Skin epidermis (tissue), 12 donors: ENCODE measurements around the gene INHBB.
"Not testable (repeated sequence)": the region's sequence is repeated elsewhere in the genome, so short reads cannot be mapped to it uniquely, and the experiment has no call there.

Experiments used
- H3K27ac ChIP-seq, 21 experiments: fragments of 200-600 bp; sonication (generic) in 11 of 21; one replicate each; pipeline ENCODE4 v1.5.0; 2020; ENCODE audit warnings: mild to moderate bottlenecking in 3 of 21, inconsistent platforms in 2 of 21, moderate library complexity in 2 of 21
- H3K4me3 ChIP-seq, 7 experiments: fragments of 200-600 bp; sonication (generic) in 2 of 7; one replicate each; pipeline ENCODE4 v1.5.0; 2020; ENCODE audit warnings: inconsistent platforms in 2 of 7, mild to moderate bottlenecking in 2 of 7, moderate library complexity in 1 of 7

INHBB gene

DNA sequence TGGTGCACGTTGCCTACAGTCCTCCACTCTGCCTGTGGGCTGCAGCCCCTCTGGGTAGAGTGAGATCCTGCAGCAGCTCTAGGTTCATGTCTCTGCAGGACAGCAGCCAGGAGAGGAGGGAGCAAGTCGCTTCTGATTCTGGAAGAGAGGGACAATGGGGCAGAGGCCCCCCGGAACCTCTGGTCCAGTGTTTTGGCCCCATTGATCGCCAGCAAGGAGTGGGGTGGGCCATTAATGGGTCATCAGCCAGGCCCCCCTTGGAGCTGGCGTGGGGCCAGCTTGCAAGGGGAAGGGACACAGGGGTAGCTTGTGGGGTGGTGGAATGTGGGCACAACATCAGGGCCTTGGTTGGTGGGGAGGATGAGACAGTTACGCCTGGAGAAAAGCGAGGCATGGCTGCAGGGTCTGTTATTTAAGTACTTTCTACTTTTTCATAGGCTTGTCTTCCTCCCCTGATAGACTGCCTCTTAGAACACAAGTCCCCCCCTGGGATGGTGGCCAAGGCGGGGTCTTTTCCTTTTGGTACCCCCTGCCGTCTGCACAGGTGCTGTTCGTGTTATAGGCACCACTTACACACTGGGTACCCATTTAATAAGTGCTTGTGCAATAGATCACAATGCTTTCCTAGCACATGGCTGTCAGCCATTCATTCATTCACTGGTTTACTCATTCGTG lies 44.6 kb downstream of the INHBB start:
- H3K27ac ChIP-seq: no peak overlapping the region
- no peak overlapping the region for H3K4me3 ChIP-seq

DNA sequence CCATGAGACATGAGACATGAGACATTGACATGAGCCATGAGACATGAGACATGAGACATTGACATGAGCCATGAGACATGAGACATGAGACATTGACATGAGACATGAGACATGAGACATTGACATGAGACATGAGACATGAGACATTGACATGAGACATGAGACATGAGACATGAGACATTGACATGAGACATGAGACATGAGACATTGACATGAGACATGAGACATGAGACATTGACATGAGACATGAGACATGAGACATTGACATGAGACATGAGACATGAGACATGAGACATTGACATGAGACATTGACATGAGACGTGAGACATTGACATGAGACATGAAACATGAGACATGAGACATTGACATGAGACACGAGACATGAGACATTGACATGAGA lies 45.4 kb downstream of the INHBB start:
- H3K4me3 ChIP-seq, H3K27ac ChIP-seq: not testable (repeated sequence)

DNA sequence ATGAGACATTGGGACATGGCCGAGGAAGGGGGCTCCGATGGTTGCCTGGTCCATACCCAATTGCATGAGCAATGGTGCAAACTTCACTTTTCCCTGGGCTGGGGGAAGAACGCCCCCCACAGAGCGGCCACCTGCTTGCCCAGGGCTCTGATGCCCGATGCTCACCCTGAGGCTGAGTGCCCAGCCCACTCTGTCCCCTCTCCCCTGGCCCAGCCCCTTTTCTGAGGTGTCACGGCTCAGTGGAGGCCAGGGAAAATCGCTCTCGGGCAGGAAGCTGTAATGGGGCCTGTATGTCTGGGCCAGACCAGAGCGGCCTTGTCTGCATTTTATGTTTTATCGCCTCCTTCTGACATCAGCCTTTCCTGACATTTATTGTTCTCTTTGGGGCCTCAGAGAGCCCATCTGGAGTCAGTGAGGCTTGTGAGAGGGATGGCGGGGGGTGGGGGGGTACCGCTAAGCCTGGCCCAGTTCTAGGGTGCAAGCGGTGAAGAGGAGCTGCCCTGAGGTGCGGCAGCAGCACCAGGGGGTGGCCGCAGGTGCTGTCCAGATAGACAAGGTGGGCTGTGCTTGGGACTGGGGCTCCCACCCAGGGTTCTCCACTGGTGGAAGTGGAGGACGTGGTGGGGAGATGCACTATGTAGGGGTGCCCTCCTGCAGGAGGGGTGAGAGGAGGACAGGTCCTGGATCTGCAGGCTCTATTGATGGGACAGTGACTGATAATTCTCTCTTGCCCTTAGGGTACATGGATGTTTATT lies 46.2 kb downstream of the INHBB start:
- Histone ChIP-seq H3K4me3 (no peak overlapping the region), H3K27ac (no peak overlapping the region)

DNA sequence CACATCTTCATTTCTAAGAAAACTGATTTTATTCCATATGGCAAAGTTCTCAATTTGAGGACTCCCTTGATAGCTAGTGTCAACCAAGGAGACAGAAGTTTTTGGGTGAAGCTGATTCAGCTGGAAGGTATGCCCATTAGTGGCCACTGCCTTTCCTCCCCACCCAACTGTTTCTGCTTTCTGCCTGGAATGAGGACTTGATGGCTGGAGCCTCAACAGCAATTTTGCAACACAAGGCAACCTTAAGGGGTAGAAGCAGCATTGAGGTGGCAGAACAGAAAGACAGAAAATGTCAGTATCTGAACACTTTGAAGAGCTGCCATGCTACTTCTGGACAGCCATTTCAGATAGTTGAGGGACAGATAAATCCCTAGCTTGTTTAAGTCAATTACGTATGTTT lies 47.0 kb downstream of the INHBB start:
- Histone ChIP-seq H3K4me3 (no peak overlapping the region), H3K27ac (no peak overlapping the region)

DNA sequence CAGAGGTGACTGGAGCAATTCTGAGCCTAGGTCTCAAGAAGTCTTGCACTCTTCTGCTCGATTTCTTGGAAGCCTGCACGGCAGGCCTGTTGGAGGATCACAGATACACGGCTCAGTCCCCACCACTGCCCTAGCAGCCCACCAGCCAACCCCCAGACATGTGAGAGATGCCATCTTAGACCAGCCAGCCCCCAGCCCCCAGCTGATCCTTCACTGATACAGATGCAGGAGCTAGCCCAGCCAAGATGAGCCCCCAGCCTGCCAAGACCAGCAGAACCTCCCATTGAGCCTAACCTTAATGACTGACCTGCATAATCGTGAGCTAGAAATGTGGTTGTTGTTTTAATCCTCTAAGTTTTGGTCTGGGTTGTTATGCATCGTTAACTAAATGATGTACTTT lies 47.5 kb downstream of the INHBB start:
- H3K4me3 ChIP-seq: no peak overlapping the region
- no peak overlapping the region for H3K27ac ChIP-seq

DNA sequence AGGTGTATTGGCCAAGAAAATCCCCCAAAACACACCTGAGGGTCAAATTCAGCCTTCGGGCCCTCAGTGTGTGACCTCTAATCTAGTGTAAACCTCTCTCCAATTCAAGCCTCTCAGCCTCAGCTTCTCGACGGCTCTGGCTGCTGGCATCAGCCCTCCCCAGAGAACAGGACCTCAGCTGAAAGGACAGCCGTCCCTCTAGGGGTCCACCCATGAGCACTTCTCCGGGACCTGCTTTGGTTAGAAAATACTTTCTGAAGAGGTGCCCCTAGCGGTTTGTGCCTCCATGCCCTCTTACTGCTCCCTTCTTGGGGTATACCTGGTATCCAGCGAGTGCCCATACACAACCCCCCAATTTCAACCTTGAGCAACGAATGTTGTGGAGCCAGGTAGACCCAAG lies 48.8 kb downstream of the INHBB start:
- H3K27ac ChIP-seq: no peak overlapping the region
- no peak overlapping the region for H3K4me3 ChIP-seq

DNA sequence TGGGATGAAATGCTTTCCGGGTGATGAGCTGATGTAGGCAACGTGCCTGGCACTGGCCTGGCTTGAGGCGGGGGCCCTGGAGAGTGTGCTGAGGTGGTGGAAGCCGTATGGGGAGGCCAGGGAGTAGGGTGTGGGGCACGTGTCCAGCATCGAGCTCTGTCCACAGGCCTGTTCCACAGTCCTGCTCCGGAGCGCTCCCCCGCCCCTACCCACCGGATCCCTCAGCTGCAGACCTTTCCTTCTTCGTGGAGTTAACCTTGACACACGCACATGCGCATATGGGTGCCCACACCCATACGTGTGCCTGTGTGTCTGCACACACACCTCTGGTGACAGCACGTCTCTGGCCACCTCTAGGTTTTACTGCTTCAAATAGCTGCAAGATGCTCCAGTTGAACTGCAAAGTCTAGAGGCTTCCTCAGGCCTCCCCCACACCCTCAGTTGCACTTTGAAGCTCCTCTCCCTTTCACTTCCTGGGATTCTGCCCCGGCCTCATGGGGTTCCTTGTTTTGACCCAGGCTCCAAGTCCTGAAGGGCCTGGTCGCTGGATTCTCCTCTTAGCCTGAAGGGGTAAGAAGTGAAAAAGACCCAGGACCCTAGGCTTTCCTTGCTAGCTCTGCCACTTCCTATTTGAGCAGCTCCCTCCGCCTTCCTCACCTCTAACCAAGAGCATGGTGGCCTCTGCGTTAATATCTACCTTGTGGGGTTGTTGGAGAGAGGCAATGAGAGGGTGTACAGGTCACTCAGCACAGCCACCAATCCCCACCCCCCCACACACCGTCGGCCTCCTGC lies 49.5 kb downstream of the INHBB start:
- Histone ChIP-seq H3K4me3 (no peak overlapping the region), H3K27ac (no peak overlapping the region)

DNA sequence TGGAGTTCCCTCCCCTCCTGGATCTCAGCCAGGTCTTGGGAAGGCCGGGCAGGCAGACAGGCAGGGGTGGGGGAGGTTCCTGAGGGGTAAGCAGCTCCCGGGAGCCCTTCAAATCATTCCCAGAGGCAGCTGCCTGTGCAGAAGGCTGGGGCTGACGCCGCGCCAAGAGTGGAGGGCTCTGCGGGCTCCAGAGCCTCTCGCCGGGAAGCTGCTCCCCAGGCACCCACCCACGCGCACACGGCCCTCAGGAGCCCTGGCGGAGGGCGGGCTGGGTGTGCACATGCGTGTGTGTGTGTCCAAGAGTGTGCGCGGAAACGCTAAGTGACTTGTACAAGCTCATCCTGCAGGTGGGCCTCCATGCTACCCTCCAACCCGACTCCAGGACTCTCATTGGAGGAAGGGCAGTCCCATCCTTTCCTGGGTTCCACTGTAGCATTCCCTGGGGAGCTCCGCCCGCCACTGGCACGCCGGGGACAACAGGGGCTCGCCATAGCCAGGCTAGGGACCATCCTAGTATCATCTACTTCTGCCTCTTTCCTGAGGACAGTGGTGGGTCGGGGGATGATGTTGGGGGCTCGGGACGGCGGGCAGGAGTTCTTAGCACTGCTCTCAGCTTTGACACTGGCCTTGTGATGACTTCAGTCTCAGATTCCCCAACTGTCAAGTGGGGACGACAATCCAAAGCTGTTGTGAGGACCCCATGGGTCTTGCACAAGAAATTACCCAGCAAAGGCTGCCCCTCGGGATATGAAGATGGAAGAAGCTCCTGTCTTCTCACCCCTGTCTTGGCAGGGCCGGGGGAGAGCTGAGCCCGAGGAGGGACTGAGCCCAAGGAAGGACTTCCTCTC lies 50.3 kb downstream of the INHBB start:
- Histone ChIP-seq H3K27ac (no peak overlapping the region), H3K4me3 (no peak overlapping the region)

DNA sequence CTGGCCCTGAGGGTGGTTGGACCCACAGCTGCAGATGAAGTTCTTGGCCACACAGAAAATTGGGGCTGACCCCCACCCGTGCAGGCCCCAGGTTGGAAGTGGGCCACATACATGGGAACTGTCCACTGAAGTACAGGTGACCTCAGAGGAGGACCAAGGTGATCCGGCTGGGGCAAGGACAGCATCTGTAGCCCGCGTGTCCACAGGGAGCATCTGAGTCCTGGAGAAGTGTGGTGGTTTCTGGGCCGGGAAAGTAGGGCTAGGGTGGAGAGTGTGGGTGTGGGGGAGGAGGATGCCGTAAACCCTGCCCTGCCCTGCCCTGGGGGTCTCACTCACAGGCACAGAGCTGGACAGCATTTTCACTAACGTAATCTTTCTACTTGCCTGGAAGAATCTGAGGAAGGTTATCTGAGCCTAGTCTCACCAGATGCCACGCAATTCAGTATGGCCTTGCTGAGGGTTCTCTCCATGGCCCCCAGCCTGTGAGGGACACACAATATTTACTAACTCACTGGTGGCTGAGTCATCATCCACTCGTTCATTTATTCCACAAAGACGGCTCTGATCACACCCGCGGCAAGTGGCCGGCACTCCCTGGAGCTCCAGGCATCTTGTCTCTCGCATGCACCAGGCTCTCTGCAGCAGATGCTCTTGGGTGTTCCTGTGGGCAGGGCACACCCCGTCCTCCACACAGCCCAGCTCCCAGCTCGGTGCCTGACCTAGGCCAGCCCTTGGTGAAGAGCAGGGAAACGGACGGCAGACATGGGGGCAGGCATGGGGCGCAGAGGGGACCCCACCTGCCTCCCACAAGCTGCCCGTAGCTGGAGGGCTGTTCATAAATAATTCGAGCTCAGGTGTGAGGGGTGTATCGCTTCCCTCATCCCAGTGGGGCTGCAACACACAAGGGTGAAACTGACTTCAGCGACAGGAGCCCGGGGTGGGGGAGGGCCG lies 51.2 kb downstream of the INHBB start:
- Histone ChIP-seq H3K27ac (no peak overlapping the region), H3K4me3 (no peak overlapping the region)

DNA sequence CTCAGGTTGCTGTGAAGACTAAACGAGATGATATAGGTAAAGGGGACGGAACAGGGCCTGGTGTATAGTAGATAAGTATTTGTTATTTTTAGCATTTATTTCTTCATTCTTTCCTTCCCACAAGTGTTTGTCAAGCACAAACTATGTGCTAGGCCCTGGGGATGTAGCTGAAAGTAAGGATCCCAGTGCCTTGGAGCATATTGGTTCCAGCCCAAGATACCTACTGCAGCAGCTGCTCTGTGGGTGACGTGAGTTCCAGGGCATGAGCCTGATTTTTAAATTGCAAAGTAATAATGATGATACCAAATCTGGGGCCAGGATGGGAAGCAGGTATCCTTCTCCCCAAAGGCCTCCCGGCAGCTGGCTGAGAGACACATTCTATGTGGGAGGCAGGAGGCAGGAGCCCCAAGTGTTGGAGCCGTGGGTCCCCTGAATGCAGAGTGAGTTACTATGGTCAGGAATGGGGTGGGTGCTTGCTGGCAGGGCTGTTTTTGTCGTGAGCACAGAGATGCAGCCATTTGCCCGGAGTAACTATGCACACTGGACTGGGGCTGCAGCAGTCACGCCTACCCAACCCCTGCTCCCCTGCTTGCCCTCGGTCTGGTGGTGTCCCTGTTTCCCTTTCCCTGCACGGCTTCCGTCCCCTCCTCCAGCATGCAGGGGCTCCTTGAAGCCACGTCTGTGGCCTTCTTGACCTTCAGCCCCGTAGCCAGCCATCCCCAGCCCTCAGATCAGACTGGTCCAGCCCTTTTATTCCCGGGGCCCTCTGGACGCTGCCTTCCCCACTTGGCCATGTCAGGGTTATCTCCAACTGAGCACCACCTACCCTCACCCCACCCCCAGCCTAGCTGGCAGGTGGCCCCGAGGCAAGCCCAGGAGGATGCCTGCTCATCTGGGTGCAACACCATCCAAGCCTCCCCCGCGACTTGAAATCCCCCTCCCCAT lies 52.4 kb downstream of the INHBB start:
- H3K27ac ChIP-seq: peak overlapping the region in 1 of 21 experiments; percentile 3
- no peak overlapping the region for H3K4me3 ChIP-seq

DNA sequence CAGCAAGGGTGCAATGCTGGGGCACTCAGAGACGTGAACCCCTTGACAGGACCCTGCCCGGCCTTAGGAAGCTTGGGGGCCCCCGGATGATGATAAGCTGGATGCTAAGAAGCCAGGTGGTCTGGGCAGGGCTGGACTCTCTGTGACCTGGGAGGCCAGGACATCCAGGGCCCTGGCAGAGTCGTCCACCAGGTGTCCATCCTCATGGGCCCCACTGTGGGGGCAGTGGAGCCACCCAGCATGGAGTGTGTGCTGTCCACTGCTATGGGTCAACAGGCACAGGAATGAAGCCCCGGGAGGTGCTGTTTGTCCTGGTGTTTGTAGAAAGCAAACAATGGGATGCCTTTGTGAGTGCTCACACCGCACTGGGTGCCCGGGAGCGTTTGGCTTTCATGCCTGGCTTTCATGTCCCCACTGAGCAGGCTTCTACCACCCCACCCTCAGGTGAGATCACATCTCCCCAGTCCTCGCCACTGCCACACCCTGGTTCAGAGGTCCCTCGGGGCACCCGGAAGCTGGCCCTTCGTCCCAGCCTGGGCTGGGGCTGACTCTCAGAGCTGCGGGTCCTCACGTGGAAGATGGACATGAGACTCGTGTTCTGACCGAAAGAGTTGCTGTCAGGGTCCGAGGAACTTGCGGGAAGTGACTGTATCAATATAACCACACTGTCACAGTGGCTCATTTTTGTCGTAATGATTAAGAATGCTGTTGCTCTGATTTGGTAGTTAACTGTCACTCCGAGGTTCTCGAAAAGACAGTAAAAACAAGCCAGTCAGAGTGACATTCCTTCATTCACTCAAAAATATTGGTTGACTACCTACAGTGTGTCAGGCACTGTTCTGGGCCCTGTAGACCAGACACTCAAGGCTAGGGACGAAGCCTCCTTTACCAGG lies 53.3 kb downstream of the INHBB start:
- H3K4me3 ChIP-seq: no peak overlapping the region
- H3K27ac ChIP-seq: peak overlapping the region in 1 of 21 experiments; percentile 3

DNA sequence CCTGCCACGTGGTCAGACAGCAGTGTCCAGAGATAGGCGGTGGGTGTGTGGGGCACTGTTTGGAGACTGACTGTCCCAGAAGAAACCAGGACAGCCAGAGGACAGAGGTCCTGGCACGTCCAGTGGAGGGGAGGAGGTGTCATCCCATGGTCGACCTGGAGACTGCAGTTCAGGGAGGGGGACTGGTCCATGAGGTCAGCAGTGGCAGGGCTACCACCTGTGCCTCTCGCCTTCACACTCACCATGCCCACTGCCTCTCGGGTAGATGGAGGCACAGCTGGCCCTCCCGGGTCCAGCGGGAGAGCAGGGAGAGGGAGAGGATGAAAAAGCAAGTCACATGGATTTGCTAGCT lies 53.9 kb downstream of the INHBB start:
- Histone ChIP-seq H3K27ac (no peak overlapping the region), H3K4me3 (no peak overlapping the region)

DNA sequence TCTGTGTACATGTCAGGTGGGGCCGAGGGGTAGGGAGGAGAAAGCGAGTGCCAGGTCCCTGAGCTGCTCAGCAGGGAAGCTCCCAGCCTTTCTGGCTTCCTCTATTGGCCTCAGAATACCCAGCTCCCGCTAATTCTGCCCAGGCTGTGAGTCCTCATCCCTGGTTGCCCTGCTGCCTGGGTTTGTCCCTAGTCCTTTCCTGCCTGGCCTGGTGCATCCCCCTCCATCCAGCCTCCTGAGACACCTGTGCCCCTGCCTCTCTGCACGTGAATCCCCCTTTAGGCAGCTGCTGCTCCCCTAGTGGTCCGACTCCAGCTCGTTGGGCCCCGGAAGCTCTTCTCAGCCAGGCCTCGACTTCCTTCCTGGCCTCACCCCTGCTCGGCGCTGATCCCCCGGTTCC lies 54.6 kb downstream of the INHBB start:
- H3K27ac ChIP-seq: no peak overlapping the region
- no peak overlapping the region for H3K4me3 ChIP-seq
